HG03139 (cell line): ENCODE measurements around the gene NUP35.
"Not testable (repeated sequence)": the region's sequence is repeated elsewhere in the genome, so short reads cannot be mapped to it uniquely, and the experiment has no call there.

Source experiments
- ATAC-seq: cut with Tn5 transposase; IDR thresholded peaks from one replicate; pipeline ENCODE4 v1.9.1; 2021; ENCODE audit not compliant: unreplicated experiment

The NUP35 gene

GRCh38 chr2:183134016-183134415, 9.8 kb downstream of the NUP35 start:
- no peak for ATAC-seq

- ATAC-seq = no peak
These were observed 24.7 kb downstream of the NUP35 start for GRCh38 chr2:183148955-183149354.

- no peak for ATAC-seq
These were observed 25.2 kb downstream of the NUP35 start for GRCh38 chr2:183149489-183149888.

GRCh38 chr2:183152280-183152679, 28.0 kb downstream of the NUP35 start:
- ATAC-seq = not testable (repeated sequence)

GRCh38 chr2:183153967-183154366, 29.7 kb downstream of the NUP35 start:
- ATAC-seq = no peak

GRCh38 chr2:183154772-183155171, 30.5 kb downstream of the NUP35 start:
- ATAC-seq = not testable (repeated sequence)

GRCh38 chr2:183157131-183157530, 32.9 kb downstream of the NUP35 start:
- no peak for ATAC-seq

- ATAC-seq = no peak
These were observed 38.1 kb downstream of the NUP35 start for GRCh38 chr2:183162362-183162761.

- ATAC-seq = no peak
These were observed 39.8 kb downstream of the NUP35 start for GRCh38 chr2:183163821-183164649.

- ATAC-seq = no peak
These were observed 40.4 kb downstream of the NUP35 start for GRCh38 chr2:183164650-183165015.

- ATAC-seq = no peak
These were observed 42.0 kb downstream of the NUP35 start for GRCh38 chr2:183166210-183166609.

GRCh38 chr2:183166976-183167375, 42.7 kb downstream of the NUP35 start:
- ATAC-seq = not testable (repeated sequence)

- no peak for ATAC-seq
These were observed 48.1 kb downstream of the NUP35 start for GRCh38 chr2:183172220-183172887.

- no peak for ATAC-seq
These were observed 54.9 kb downstream of the NUP35 start for GRCh38 chr2:183179156-183179555.

- no peak for ATAC-seq
These were observed 61.3 kb downstream of the NUP35 start for GRCh38 chr2:183185534-183185933.

- no peak for ATAC-seq
These were observed 62.1 kb downstream of the NUP35 start for GRCh38 chr2:183186296-183186695.

- no peak for ATAC-seq
These were observed 62.5 kb downstream of the NUP35 start for GRCh38 chr2:183186766-183187165.

- no peak for ATAC-seq
These were observed 68.1 kb downstream of the NUP35 start for GRCh38 chr2:183192343-183192742.

GRCh38 chr2:183193904-183194303, 69.7 kb downstream of the NUP35 start:
- no peak for ATAC-seq

GRCh38 chr2:183195397-183195796, 71.2 kb downstream of the NUP35 start:
- ATAC-seq = no peak

GRCh38 chr2:183195998-183196409, 71.8 kb downstream of the NUP35 start:
- no peak for ATAC-seq

- no peak for ATAC-seq
These were observed 80.2 kb downstream of the NUP35 start for GRCh38 chr2:183204397-183204796.
